Cardiac muscle cell (in vitro differentiated cells and primary cell): ENCODE measurements around the gene CCDC144A. TPM values are rescaled to one million over a fixed set of nuclear protein-coding genes. Genes with fewer than 3 reads are reported as not detected.
"Not testable (repeated sequence)": the region's sequence is repeated elsewhere in the genome, so short reads cannot be mapped to it uniquely, and the experiment has no call there.

Source experiments
- DNase-seq, 2 donors: peaks; one replicate each; pipeline versions ENCODE4 v3.0.0 to v3.0.0-alpha.2; 2010 to 2017; ENCODE audit warnings: low read depth in 1 of 2, low spot score in 1 of 2
- H3K27ac ChIP-seq: fragments of 200-600 bp; sonication (generic); 2 replicates; pipeline ENCODE4 v1.5.1; 2016
- H3K27me3 ChIP-seq: fragments of 200-600 bp; sonication (generic); 2 replicates; pipeline ENCODE4 v1.6.0; 2016; ENCODE audit warnings: control low read depth
- H3K36me3 ChIP-seq: fragments of 200-600 bp; sonication (generic); 2 replicates; pipeline ENCODE4 v1.5.1; 2016; ENCODE audit warnings: control low read depth
- H3K4me1 ChIP-seq: fragments of 200-600 bp; sonication (generic); 2 replicates; pipeline ENCODE4 v1.8.1; 2017; ENCODE audit warnings: low read depth, mild to moderate bottlenecking, mixed run types
- H3K4me3 ChIP-seq: fragments of 200-600 bp; sonication (generic); 2 replicates; pipeline ENCODE4 v1.5.1; 2016; ENCODE audit warnings: mild to moderate bottlenecking
- H3K9me3 ChIP-seq: fragments of 200-600 bp; sonication (generic); 2 replicates; pipeline ENCODE4 v1.5.1; 2017; ENCODE audit warnings: low read depth, mild to moderate bottlenecking, control low read depth
- polyA plus RNA-seq: library from polyadenylated mRNA; unstranded; fragments of >200 nt; fragmentation: Nextera tagmentation; extraction: Ambion mirVana; gene quantifications from 2 replicates; pipeline ENCODE4 v1.2.1, GENCODE V29; 2016
- total RNA-seq: library from RNA; depleted of rRNA; stranded (reverse); fragments of >200 nt; gene quantifications from 2 replicates; pipeline ENCODE4 v1.2.3, GENCODE V29; 2016
- TF ChIP-seq, protein P1 (sequence below): IDR thresholded peaks from 2 replicates; pipeline ENCODE4 v1.5.1; 2012; ENCODE audit warnings: low read depth, mild to moderate bottlenecking, low read length

Gene CCDC144A
- total and polyA plus RNA-seq, 2 experiments from 2014 or later: 0.15 to 0.24 TPM

DNA sequence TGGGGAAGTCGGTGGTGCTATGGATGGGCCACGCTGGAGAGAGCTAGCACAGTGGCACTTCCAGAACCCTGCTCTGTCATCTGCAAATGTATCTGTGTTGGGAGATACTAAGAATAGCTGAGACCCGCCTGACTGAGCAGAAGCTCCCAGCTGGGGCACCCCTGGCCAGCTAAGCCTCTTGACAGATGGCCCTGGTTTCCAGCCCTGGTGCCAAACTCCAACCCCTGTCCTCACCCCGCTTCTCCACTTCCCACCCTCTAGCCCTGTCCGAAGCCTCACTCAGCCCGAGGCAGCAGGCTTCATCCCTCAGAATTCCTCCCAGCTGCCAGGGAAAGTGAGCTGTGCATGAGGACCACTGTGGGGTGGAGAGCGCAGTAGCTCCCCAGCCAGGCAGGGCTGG lies 124.4 kb downstream of the CCDC144A start:
- Histone ChIP-seq H3K27me3 (no peaks in the 10 kb centered on the region), H3K4me1 (no peaks in the 10 kb centered on the region), H3K4me3 (no peak overlapping the region), H3K9me3 (no peaks in the 10 kb centered on the region), H3K27ac (no peak overlapping the region), H3K36me3 (no peaks in the 10 kb centered on the region)
- TF ChIP-seq, protein P1, sequence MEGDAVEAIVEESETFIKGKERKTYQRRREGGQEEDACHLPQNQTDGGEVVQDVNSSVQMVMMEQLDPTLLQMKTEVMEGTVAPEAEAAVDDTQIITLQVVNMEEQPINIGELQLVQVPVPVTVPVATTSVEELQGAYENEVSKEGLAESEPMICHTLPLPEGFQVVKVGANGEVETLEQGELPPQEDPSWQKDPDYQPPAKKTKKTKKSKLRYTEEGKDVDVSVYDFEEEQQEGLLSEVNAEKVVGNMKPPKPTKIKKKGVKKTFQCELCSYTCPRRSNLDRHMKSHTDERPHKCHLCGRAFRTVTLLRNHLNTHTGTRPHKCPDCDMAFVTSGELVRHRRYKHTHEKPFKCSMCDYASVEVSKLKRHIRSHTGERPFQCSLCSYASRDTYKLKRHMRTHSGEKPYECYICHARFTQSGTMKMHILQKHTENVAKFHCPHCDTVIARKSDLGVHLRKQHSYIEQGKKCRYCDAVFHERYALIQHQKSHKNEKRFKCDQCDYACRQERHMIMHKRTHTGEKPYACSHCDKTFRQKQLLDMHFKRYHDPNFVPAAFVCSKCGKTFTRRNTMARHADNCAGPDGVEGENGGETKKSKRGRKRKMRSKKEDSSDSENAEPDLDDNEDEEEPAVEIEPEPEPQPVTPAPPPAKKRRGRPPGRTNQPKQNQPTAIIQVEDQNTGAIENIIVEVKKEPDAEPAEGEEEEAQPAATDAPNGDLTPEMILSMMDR: no peak
- no peak for DNase-seq

DNA sequence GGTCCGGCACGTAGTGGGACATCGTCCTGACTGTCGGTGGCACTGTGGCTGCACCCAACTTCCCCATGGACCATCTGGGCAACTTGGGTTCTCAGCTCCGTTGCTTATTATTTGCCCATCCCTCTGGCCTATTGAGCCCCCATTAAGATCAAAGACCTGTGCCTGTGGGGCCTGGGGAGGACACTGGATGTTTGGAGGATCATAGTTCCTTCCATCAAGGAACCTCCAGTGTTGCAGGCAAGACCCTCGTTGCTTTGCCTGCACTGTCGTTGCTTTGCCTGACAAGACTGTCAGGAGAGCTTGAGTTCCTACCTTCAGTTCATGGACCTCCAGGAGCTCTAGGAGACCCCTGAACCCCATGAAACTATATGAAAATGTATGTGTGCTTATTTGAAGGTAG lies 127.2 kb downstream of the CCDC144A start:
- no peak for DNase-seq
- H3K4me1 ChIP-seq: no peaks in the 10 kb centered on the region
- no peak overlapping the region for H3K4me3 ChIP-seq
- H3K9me3 ChIP-seq: no peaks in the 10 kb centered on the region
- no peaks in the 10 kb centered on the region for H3K36me3 ChIP-seq
- TF ChIP-seq, protein P1: no peak
- no peak overlapping the region for H3K27ac ChIP-seq
- H3K27me3 ChIP-seq: no peaks in the 10 kb centered on the region

DNA sequence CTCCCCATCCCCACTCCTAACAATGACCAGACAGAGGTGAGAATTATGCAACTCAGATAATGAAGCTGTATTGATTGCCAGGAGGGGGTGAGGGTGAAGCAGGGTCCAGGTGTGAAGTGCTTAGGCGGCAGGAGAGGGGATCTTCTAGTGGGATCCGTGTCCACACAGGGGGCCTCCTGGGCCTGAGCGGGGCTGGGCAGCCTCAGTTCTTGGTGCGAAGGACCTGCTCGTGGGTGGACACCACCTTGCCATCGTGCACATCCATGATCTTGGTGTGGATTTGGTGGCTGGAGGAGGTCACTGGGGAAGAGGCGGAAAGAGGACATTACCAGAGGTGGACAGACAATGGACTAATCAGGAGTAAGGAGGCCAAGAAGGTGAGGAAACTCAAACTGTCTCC lies 127.9 kb downstream of the CCDC144A start:
- H3K36me3 ChIP-seq, H3K4me3 ChIP-seq, H3K9me3 ChIP-seq, H3K4me1 ChIP-seq, H3K27ac ChIP-seq, DNase-seq, H3K27me3 ChIP-seq: not testable (repeated sequence)

DNA sequence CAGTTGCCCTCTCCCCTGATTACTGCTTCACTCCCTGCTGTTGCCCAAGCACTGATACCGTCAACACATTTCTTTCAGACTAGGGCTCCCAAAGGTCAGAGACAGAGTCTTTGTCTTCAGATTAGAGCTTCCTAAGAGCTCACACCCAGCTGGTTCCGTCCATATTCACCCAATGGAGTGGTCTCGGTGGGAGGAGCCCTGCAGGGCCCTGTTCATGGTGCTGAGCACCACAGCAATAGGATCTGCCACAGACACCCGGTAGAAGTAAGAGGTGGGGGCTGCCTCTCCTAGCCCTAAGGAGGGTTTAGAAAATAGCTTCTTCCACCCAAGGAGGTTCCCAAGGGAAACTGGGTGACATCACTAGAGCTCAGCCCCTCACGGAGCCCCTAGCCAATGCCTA lies 128.3 kb downstream of the CCDC144A start:
- TF ChIP-seq, protein P1: no peak
- Histone ChIP-seq H3K4me1 (no peaks in the 10 kb centered on the region), H3K9me3 (no peaks in the 10 kb centered on the region), H3K4me3 (no peak overlapping the region), H3K27me3 (no peaks in the 10 kb centered on the region), H3K36me3 (no peaks in the 10 kb centered on the region), H3K27ac (no peak overlapping the region)
- no peak for DNase-seq

DNA sequence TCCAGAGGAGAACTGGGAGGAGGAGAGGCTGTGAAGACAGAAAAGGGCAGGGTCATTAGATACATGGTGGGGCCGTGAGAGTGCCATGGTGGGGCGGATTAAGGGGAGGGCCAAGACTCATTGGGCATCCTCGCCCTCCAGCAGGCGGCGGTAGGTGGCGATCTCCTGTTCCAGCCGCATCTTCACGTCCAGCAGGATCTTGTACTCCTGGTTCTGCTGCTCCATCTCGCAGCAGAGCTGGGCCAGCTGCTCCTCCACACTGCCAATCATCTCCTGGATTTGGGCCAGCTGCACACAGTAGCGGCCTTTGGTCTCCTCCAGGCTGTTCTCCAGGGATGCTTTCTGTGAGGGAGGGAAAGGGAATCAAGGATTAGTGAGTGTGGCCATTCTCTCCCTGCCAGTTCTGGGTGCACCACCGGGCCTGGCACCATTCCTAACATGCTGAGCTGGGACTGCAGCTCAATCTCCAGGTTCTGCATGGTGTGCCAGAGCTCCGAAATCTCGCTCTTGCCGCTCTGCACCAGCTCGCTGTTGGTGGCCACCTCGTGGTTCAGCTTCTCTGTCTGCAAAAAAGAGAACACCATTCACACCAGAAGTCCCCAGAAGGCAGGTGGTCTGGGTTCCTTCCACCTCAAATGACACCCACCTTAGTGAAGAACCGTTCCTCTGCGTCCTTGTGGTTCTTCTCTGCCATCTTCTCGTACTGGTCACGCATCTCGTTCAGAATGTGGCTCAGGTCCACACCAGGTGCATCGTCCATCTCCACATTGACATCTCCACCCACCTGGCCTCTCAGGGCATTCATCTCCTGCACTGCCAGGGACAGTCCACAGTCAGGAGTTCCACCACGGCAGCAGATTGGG lies 129.0 kb downstream of the CCDC144A start:
- TF ChIP-seq, protein P1: no peak
- H3K9me3 ChIP-seq: no peaks in the 10 kb centered on the region
- H3K4me3 ChIP-seq: no peak overlapping the region
- no peaks in the 10 kb centered on the region for H3K36me3 ChIP-seq
- no peak for DNase-seq
- H3K27me3 ChIP-seq: no peaks in the 10 kb centered on the region
- H3K4me1 ChIP-seq: no peaks in the 10 kb centered on the region
- no peak overlapping the region for H3K27ac ChIP-seq

DNA sequence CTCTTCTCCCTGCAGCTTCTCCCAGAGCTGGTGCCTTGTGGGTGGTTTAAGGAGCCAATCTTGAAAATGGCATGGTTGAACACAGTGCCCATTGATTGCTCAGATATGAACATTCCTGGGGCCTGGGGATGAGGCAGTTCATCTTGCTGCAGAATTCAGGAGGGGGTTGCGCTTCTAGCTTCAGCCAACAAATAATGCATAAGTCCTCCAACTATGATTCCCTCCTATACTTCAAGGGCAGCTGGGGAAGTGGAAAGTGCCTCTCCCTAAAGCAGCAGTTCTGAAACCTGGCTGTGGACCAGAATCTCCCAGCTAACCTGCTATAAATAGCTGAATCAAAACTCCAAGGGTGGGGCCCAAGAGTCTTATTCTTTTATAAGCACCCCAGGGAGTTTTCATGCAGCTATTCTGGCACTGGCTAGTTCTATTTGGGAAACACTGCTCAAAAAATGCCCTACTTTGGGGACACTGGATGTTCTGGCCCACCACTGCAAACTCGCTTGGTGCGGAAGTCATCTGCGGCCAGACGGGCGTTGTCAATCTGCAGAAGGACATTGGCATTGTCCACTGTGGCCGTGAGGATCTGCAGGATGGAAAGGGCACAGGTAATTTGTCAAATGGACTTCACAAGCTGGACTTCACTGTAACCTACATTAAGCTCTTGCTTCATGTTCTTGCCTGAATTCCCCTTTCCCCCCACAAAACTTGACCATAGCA lies 130.3 kb downstream of the CCDC144A start:
- no peaks in the 10 kb centered on the region for H3K36me3 ChIP-seq
- TF ChIP-seq, protein P1: no peak
- H3K27ac ChIP-seq: no peak overlapping the region
- no peaks in the 10 kb centered on the region for H3K27me3 ChIP-seq
- DNase-seq: no peak
- no peaks in the 10 kb centered on the region for H3K9me3 ChIP-seq
- H3K4me3 ChIP-seq: no peak overlapping the region
- H3K4me1 ChIP-seq: no peaks in the 10 kb centered on the region
